ENCODE measurements around the gene HDDC3. TPM values are rescaled to one million over a fixed set of nuclear protein-coding genes. Genes with fewer than 3 reads are reported as not detected.

The HDDC3 gene
- total RNA-seq, 1 experiment from 2014 or later, result 13.3 TPM

DNA sequence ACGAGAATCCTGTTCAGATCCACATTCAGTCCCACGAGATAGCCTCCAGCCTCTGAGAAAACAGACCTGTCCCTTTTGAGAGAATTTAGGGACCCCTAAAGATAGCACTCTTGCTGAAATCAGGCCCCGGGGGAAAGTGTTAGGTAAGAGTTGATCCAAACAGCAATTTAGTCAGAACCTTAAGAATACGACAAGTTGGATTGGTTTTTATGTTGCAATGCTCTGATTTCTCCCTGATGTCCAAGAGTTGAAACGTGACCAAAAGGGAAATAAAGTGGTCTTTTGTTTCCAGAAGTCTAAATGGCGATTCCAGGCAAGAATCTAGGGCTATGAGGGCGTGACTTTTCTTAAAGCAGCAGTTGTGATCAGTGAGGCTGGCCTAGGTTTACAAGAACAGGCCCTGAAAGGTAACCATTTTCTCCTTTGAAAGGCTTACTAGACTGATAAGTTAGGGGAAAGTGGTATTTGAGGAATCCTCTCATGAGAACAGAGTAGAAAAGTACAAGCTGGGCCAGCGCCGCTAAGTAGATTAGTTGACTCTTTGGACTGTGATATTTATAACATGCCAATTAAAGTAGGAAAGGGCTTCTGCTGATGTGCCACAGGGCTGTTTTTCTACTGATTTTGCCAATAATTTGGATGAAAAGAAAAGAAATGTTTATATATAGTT, 24.4 kb downstream of the HDDC3 start:
- H3K18ac ChIP-seq (ENCODE audit: insufficient read length, low read depth, low read length), result no peak overlapping the region
- H3K9ac ChIP-seq (ENCODE audit: extremely low read depth, insufficient read length, low read length), result no peak overlapping the region
- H4K8ac ChIP-seq (replicated peaks; ENCODE audit: insufficient read length, low read depth, low read length), result no peak overlapping the region
- no peak overlapping the region for H3K4ac ChIP-seq (ENCODE audit: low read depth, low read length)
- Mint-ChIP-seq H3K36me3 (ENCODE audit: insufficient read depth in 1 of 3, low read depth in 3 of 3) (peaks cover 10 to 43% (median 16%) of the 10 kb centered on the region in 3 experiments), H3K4me3 (no peak overlapping the region), H3K27ac (no peak overlapping the region), H3K4me1 (peaks cover 7 to 8% of the 10 kb centered on the region in 2 experiments), H3K27me3 (ENCODE audit: low read depth) (peaks cover 15% of the 10 kb centered on the region), H3K9me3 (no peaks in the 10 kb centered on the region)
- no peaks in the 10 kb centered on the region for H4K20me1 ChIP-seq (ENCODE audit: control insufficient read depth, insufficient read depth, insufficient read length)
- no peak overlapping the region for H3T11ph ChIP-seq (ENCODE audit: low read length)
- H3K56ac ChIP-seq (ENCODE audit: insufficient read length, low read depth, low read length), result no peak overlapping the region
- H2BK12ac ChIP-seq (ENCODE audit: insufficient read length, low read depth, low read length), result no peak overlapping the region
- no peaks in the 10 kb centered on the region for H3K79me2 ChIP-seq (ENCODE audit: insufficient read depth, low read length)
- no peak overlapping the region for H2BK20ac ChIP-seq (ENCODE audit: low read depth, low read length, poor library complexity, severe bottlenecking)
- WGBS (ENCODE audit: extremely low coverage, insufficient read length, low lambda C conversion rate), result no CpG with 5 or more reads among the region's 9 CpGs
- H4K5ac ChIP-seq (ENCODE audit: insufficient read length, low read depth, low read length), result no peak overlapping the region
- no peak overlapping the region for H4K91ac ChIP-seq (ENCODE audit: insufficient read length, low read depth, low read length)
- no peak overlapping the region for H3K14ac ChIP-seq (ENCODE audit: insufficient read depth, low read length)
- no peak overlapping the region for H2BK120ac ChIP-seq (ENCODE audit: low read depth, low read length, poor library complexity, severe bottlenecking)
- H2BK15ac ChIP-seq (ENCODE audit: low read depth, low read length), result no peak overlapping the region
- no peak overlapping the region for H3K27ac ChIP-seq (ENCODE audit: insufficient read length, low read depth, low read length)
- H2BK5ac ChIP-seq (ENCODE audit: insufficient read length, low read length), result no peak overlapping the region
- TF ChIP-seq CTCF (conservative IDR thresholded peaks at IDR 0.05), result no peak
- H2AFZ ChIP-seq (ENCODE audit: low read length), result no peak overlapping the region
- no peak overlapping the region for H3K23ac ChIP-seq (ENCODE audit: insufficient read length, low read depth, low read length)
- peaks cover 8% of the 10 kb centered on the region for H3K23me2 ChIP-seq (ENCODE audit: insufficient read length, low read depth, low read length, poor library complexity, severe bottlenecking)
- no peak for DNase-seq
- H3K4me1 ChIP-seq (ENCODE audit: insufficient read depth, low read length), result peaks cover 3% of the 10 kb centered on the region; the same call in 1 of the 2 replicates
- no peaks in the 10 kb centered on the region; the same call in 1 of the 2 replicates for H3K27me3 ChIP-seq (ENCODE audit: insufficient read depth, low read length)
- H3K79me1 ChIP-seq (ENCODE audit: insufficient read depth, low read depth, low read length, poor library complexity, severe bottlenecking), result no peaks in the 10 kb centered on the region
- no peaks in the 10 kb centered on the region for H3K9me3 ChIP-seq (ENCODE audit: control insufficient read depth, low read depth, low read length)
- H3K4me2 ChIP-seq (ENCODE audit: insufficient read depth, insufficient read length, low read length), result no peak overlapping the region
- no peak overlapping the region for H2AK5ac ChIP-seq (ENCODE audit: insufficient read length, low read length)
